NCI-H1930 (cell line): ENCODE measurements around the gene ALOX12B.

ENCODE experiments used
- DNase-seq, 2 experiments: peaks; one replicate each; lab custom pipeline; 2025; lab: John Stamatoyannopoulos, UW

ALOX12B gene

DNA sequence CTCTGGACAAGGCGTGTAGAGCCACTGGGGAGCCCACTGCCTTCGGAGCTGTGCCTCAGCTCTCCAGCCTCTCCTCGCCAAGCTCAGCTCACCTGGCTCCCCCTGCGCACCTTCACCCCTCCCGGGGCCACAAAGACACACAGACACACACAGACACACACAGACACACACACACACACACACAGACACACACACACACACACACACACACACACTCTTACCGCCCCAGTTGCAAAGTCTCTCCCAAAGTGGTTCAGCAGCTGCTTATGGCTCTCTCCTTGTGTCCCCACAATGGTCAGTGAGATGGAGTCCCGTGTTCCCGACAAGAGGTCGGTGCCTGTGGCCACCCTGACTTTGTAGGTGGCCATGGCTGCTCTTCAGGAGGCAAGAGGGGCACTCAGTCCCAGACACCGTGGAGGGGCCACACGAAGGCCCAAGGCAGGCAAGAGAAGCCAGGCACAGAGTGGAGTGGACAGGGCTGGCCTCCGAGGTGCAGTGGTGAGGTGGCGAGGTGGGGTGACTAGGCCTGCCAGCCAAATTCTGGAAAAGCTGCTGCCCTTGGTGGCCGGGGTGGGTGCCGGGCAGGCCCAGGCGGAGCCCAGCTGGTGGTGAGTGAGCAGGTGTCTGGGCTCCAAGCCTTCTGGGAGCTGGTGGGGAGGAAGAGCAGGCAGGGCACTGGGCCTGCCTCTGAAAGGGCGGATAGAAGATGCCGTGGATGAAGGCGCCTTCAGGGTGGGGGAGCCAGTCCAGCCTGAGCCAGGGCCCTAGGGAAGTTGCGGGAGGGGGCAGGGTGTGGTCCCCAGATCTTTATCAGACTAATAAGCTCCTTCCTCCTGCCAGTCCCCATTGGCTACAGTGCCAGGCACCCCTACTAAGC lies at the start of gene ALOX12B:
Gene ALOX12B (minus strand): TSS at position 642 of the 877 bp plus-strand sequence. CDS start 274 bp downstream, at position 368.
- no peak for DNase-seq

DNA sequence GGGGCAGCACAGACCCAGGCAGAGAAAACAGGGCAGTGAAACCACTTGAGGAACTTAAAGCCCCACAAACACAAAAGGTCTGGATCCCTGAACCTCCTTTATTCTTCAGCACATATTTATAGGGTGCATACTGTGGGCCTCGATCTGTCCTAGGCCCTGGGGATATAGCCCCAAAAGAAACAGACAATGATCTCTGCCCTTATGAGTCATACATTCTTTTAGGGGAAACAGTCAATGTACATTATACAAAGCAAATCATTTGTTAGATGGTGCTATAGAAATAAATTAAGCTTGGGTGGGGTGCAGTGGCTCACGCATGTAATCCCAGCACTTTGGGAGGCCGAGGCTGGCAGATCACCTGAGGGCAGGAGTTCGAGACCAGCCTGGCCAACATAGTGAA lies 46.4 kb upstream of the ALOX12B start:
- DNase-seq = no peak

DNA sequence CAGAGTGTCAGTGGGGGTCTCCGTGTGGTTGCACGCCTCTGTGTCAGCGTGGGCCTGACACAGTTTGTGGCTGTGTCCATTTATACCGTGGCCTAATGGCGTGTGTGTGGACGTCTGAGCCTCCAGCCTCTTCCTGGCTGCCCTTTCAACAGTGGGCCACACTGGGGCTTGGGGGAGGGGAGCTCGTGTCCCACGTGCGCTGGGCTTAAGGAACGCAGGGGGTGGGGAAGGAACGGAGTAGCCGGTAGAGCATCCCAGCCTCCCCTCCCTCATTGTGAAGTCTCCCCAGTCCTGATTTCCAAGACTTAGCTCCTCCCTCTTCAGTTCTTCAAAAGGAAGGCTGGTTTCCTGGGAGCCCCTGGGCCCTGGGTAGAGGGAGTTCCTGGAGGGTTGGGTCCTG lies 45.9 kb upstream of the ALOX12B start:
- DNase-seq = no peak

DNA sequence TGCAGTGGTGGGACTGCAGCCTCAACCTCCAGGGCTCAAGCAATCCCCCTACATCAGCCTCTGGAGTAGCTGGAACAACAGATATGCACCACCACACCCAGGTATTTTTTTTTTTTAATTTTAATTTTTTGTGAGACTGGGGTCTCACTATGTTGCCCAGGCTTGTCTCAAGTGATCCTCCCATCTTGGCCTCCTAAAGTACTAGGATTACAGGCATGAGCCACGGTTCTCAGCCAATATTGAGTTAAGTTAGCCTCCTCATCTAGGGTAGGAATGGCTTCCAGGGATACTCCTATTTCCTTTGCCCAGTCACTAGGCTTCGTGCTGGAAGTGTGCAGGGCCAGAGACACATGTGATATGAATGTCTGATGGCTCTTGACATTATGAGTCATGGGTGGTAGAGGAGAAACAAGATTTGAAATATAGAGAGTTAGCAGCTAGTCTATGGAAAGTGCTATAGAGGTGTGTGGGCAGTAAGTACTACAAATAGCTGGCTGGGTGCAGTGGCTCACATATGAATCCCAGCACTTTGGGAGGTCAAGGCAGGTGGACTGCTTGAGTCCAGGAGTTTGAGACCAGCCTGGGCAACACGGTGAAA lies 44.4 kb upstream of the ALOX12B start:
- DNase-seq = no peak

DNA sequence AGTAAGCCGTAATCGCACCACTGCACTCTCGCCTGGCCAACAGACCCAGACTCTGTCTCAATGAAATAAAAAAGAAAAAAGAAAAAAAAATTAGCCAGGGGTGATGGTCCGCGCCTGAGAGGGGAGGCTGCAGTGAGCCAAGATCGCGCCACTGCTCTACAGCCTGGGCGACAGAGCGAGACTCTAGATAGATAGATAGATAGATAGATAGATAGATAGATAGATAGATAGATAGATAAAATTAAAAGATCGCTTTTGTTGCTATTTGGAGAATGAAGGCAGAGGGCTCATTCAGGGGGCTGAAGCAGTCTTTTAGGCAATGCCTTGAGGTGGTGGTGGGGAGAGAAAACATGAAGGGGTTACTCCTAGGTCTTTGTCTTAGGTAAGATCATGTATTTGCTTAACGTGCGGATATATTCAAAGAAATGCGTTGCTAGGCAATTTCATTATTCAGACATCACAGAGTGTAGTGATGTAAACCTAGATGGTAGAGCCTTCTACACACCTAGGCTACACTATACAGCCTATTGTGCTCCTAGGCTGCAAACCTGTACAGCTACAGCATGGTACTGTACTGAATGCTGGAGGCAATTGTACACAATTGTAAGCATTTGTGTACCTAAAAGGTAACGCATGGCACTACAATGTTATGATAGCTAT lies 40.7 kb upstream of the ALOX12B start:
- DNase-seq = no peak

DNA sequence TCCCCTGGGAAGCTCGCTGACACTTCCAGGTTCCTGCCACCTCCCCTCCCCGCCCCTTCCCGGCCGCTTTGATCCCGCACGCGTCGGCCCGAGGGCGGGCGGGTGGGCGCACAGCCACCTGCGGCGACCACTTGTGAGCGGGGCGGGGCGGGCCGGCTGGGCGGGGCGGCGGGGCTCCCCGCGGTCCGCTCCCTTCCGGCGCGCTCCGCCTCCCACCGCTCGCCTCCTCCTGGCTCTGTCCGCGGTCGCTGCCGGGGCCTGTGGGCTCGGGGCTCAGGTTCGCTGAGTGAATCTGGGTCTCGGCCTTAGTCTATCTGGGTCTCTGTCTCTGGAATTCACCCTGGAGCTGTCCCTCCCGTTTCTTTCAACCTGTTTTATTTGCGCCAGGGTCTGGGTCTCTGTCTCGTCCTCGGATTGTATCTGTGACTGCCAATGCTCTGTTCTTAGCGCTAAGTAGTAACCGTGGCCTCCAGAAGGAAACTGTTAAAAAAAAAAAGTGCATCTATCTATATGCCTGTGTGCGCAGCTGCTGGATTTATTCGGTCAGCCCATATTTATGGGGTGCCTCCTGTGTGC lies 39.1 kb upstream of the ALOX12B start:
- peak; percentile 69 to 75 for DNase-seq

DNA sequence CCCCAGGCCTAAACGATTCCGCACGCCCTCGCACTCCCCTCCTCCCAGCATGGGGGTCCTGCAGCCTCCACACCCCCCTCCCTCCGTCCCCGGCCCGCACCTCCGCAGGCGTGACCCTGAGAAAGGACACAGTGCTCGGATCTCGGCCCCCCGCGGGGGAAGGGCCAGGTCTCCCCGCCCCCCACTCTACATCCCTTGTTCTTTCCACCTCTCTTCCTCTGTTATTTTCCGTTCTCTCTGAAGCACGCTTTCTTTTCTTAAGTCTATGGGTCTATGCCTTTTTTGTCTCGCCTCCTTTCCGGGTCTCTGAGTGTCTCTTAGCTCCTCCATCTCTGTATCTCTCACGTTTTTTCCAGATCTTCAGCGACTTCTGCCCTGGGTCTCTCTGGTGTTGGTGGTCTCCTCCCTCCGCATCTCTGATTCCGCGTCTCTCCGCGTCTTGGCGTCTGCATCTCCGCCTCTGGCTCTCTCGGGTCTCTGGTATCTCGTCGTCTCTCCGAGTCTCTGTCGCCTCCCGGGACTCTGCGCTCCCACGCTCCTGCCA lies 38.5 kb upstream of the ALOX12B start:
- peak in 1 of 2 experiments; percentile 33 for DNase-seq

DNA sequence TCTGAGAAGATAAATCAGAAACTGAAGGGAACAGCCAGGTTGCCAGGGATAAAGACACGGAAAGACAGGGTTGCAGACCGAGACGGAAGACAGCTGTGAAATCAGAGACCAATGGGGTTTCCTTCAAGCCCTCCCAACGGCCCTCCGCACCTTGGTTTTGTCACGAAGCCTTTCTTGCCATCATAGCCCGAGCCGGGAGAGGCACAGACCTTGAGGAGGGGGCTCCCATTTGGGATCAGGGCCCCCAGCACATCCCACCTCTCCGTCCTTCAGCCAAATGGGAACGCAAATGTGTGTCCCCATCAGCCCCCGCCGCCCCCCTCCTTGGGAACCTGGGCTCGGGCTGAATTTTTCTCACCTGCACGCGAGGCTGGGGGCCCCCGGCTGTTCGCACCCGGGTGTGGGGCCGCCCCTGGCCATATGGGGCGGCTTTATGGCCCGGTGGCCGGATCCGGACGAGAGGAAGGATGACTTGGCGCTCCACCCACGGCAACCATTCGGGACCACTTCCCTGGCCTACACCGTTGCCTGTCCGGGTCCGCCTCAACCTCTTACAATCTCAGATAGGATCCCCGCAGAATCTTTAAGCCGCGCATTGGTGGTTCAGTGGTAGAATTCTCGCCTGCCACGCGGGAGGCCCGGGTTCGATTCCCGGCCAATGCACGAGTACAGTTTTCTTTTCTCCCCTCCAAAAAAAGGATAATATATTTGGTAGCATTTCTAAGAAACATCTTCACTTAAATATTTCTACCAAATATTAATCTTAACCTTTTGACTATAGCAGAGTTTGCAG lies 37.8 kb upstream of the ALOX12B start:
- DNase-seq = peak; percentile 57 to 81

DNA sequence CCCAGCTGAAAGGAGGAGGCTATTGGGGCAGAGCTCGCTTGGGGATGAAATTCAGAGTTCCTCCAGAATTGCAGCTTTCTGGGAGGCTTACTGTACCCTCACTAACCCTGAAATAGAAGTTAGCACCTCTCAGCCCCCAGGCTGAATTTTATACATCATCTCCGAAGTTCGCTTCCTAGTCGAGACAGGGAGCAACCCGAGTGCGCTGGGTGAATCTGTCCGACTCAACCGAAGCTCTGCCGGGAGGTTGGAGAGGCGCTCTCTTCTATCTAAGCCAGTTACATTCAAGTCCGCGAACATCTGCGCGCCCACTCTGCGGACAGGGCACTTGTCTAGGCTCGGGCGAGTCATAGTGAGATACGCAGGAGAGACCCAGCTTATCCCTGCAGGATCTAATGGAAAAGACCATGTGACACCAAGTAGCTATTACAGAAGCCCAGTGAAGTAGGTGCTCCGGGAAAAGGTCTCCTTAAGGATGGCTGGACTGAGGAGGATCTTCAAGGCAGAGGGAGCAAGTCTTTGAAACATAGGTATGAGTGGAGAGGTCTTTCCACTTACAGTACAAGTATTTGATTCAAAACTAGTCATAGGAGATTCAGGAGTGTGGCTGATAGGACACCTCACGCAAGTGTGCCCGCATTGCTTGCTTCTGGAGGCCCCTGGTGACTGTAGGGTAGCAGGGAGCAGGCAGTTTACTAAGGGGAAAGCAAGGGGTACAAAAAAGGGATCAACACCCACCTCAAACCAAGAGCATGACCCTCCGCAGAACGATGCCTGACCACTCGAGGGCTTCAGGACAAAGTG lies 37.0 kb upstream of the ALOX12B start:
- DNase-seq = no peak

DNA sequence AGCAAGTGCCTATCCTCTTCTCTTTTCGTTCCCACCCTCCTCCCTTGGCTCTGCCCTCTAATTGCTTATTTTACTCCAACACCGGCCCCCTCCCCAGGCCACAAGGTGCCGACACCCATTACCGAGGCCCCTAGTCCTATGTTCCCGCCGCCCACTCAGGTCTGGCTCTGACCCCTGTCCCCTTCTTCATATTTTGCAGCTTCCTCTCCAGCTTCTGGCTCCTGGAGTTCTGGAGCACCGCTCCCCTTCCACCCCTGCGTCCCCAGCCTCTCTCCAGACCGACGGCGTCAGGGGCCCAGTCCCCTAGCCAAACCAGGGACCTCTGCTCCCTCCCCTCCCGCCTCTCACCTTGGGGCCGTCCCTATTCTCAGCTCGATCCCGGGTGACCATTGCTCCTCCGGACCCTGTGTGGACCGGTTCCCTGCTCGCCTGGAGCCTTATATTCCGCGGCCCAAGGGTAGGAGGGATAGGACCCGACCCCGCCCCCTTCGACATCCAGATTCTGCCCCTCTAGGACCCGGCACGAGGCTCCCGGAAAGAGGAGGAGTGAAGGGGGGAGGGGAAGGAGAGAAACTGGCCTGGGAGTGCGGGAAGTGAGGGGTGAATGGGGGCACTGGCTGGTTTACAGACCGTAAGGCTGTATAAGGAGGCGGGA lies 36.3 kb upstream of the ALOX12B start, which contains the start of gene HES7:
Gene HES7 (minus strand): TSS at position 412 of the 655 bp plus-strand sequence. CDS start 22 bp downstream, at position 390.
- peak in 1 of 2 experiments; percentile 31 for DNase-seq

DNA sequence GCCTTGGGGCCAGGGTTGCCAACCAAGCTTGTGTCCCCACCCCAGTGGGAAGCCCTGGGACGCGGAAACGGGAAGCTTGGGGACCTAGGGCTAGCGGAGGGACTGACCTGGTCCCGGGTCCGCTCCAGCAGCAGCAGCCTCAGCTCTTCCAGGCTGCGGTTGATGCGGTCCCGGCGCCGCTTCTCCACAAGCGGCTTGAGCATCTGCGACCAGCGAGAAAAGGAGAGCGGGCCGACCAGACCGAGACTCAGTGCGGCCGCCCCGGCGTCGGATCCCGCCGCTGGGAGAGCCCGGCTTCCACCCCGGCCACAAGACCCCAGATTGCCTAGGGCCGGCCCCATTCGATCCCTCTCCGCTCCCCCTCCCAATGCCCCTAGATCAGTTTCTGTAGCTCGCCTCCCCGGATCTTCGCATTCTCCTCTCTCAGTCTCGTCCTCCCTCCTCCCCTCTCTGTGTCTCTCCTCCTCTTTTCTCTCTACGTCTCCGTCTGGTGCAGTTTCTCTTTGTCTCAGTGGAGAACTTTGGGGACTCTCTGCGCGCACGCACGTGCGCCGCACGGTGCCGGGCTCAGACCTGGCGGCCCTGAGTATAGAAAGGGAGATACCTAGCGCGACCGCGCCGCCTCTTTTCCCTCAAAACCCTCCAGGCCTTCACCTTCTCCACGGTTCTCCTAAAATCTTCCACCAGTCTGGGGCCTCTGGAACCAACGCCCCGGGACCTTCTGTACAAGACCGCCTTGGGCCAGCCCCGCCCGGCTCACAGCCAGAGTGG lies 35.6 kb upstream of the ALOX12B start:
- no peak for DNase-seq

DNA sequence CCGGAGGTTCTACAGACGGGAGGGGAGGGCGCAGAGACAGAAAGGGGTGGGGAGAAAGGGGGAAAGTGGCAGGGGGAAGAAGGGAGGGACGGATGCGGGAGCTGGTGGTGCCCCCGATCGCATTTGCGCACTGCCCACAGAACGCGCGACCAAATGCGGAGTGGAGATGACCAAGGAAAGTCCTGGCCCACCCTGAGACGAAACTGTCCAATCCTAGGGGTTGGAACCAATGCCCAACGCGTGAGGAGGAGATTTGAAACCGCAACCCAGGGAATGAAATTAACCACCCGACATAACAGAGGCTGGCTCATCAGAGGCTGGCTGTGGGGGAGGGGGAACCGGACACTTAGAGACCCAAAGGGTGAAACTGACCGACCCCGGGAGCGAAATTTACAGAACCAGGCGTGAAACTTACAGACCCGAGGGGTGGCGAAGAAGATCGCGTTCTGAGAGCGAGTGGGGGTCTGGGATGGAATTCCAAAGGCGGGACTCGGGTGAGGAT lies 35.0 kb upstream of the ALOX12B start:
- no peak for DNase-seq

DNA sequence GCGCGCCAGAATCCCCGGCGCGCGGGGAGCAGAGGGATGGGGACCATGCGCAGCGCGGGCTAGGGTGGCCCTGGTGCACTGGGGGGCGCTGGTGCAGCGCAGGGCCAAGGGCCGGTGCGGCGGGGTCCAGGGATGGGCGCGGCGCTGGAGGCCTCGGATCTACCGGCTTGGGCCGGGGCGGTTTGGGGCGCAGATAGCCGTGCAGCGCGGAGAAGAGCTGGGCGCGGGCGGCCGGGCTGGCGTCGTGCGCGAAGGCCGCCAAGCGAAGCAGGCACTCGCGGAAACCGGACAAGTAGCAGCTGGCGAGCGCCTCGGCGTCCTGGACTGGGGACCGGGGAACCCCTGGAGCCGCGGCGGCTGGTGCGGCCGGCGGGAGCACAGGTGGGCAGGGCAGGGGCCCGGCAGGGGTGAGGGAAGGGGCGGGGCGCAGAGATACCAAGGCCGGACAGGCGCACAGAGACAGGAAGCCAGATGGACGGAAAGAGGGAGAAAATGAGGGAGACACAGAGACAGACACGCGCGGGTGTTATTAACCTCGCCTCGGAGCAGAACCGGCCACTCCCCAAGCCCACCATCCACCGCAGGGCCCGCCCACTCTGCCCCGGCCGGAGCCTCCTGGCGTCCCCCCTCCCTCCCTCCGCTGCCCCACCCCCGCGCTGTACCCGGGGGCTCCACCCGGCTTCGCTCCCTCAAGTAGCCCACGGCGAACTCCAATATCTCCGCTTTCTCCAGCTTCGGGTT lies 34.3 kb upstream of the ALOX12B start:
- peak; percentile 74 to 89 for DNase-seq

DNA sequence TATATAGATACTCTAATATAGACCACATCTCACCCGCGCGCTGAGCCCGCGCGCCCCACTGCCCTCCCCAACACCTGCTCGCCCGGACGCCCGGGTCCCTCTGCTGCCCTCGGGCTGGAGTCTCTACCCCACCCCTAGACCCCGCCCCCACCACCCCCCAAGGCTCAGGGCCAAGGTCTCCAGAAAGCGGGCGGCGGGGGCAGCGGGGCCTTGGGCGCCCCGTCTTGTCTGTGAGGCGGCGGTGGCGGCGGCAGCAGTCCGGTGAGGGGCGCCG lies 33.8 kb upstream of the ALOX12B start:
- no peak for DNase-seq

DNA sequence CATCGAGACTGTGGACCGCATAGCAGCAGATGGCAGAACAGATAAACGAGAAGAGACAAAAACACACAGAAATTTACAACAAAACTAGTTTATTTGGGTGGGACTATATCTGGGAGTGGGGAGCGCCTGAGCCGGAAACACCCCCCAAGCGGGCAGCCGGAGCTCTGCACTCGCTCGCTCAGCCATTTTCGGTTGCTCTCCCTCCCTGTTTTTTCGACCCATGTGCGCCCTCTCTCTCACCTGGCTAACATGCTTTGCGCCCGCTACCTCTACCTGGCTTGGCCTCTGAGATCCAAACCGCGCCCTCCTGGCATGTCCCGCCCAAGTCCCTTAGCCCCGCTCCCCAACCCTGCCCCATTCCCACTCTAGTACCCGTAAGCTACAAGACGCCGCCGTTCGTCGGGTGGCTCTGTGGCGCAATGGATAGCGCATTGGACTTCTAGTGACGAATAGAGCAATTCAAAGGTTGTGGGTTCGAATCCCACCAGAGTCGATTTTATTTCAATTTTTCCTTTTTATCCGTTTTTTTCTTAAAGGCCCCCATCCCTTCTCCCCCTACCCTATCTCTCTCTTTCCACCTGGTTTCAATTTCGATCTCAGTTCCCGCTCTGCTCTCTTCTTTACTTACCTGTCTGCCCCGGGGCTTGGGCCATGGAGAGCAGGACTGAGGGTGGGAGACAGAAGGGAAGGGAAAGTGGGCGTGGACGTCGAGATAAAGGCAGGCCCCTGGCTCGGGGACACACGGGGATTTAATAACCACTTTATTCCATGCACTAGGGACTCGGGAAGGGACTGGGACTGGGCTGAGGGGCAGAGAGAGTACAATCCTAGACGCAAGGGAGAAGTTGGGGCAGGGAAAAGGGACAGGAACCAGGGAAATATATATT lies 33.2 kb upstream of the ALOX12B start:
- peak; percentile 81 to 83 for DNase-seq

DNA sequence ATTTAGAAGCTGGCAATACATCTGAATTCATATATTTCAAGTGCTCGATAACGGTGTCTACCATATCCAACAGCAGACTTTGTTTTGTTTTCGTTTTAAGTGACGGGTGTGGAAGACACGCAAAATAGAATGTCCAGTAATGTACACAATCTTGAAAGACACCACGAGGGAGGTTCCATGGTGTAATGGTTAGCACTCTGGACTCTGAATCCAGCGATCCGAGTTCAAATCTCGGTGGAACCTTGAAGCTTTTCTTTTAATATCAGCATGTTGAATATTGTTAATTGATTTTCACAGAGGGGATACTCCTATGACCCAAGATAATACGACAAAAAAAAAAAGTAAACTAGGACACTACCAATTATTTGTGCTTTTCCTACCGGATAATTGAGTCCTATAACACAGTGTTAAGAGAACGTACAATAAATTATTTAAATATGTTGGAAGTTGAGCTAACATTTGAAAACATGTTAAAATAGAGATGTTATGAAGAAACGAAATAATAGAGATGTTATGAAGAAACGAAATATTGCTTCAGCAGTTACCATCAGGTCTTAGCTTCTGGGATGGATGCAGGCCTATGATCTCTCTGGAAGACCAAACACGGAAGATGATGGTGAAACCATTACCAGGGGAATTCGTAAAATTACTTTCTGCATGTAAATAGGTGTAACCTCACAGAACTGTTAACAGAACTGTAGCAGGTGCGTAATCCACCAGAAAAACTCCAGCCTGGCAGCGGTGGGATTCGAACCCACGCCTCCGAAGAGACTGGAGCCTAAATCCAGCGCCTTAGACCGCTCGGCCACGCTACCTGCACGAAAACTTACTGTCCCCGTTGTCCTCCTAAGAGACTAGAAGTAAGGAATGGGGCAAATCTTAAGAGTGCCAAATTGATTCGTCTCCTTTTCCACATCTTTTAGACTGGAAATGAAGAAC lies 32.3 kb upstream of the ALOX12B start:
- DNase-seq = peak; percentile 88 to 93
